K562 (cell line): ENCODE results near the gene LMBR1. TPM values are rescaled to one million over a fixed set of nuclear protein-coding genes. Genes with fewer than 3 reads are reported as not detected.
A peak's percentile ranks its signal among the peaks of the same experiment; 100 is the strongest.

Source experiments
- C11orf30 ChIP-seq: fragments of 450-650 bp; IDR thresholded peaks from 2 replicates; pipeline ENCODE4 v1.6.1; 2016; ENCODE audit warnings: low read depth, mild to moderate bottlenecking
- CHD7 ChIP-seq: fragments of 200-600 bp; sonication (generic); IDR thresholded peaks from one replicate; pipeline ENCODE4 v1.6.1; 2012; ENCODE audit warnings: mild to moderate bottlenecking, low read depth, low read length, inconsistent platforms
- CUX1 ChIP-seq: fragments of 200-800 bp; sonication (Bioruptor generic); IDR thresholded peaks from 2 replicates; pipeline ENCODE4 v1.6.1; 2016; ENCODE audit warnings: missing genetic modification characterization, missing compliant biosample characterization
- E2F5 ChIP-seq: sonication (generic); formaldehyde crosslinking; IDR thresholded peaks from 2 replicates; pipeline ENCODE4 v1.8.0; 2022; ENCODE audit warnings: mild to moderate bottlenecking, missing genetic modification reagents
- ZNF764 ChIP-seq: fragments of 250-450 bp; sonication (Bioruptor Pico); IDR thresholded peaks from 2 replicates; pipeline ENCODE4 v1.4.0; 2020; ENCODE audit warnings: low read depth, mild to moderate bottlenecking, moderate library complexity
- polyA plus RNA-seq, 8 experiments: library from polyadenylated mRNA; depleted of rRNA in 4 of 8; stranded (reverse) in 5 of 8; unstranded in 3 of 8; fragments of >200 nt; fragmentation: Nextera tagmentation in 2 of 8; fragmentation: Illumina TruSeq in 1 of 8; extraction: Ambion mirVana in 2 of 8; extraction: Trizol in 1 of 8; gene quantifications; 2 replicates each; pipeline versions ENCODE4 v1.2.1 to v1.2.3, GENCODE V29; 2011 to 2014; ENCODE audit warnings: inconsistent platforms in 1 of 8, missing spikeins in 1 of 8
- total RNA-seq, 7 experiments: library from RNA; depleted of rRNA in 6 of 7; stranded (reverse); fragments of >200 nt in 6 of 7; fragmentation: Illumina TruSeq in 2 of 7; extraction: Trizol in 2 of 7; gene quantifications; 2 replicates each; pipeline versions ENCODE4 v1.2.1 to v1.2.3, GENCODE V29; 2011 to 2021; ENCODE audit warnings: low replicate concordance in 1 of 7

Gene LMBR1
- total and polyA plus RNA-seq, 9 of the 15 experiments (the other 6 are each of a cell fraction or from before 2014, with no cell fraction given), result 7.7 to 90.0 (median 59.9) TPM

- TF ChIP-seq CUX1 (CRISPR knock-in tag) (no peak), C11orf30 (peak; percentile 50), E2F5 (CRISPR knock-in tag) (no peak), CHD7 (no peak), ZNF764 (CRISPR knock-in tag) (no peak)
- TF ChIP-seq, all 486 proteins: peak for 6
Observed at GRCh38 chr7:156677374-156678054, 215.5 kb downstream of the LMBR1 start (continued).
